ENCODE measurements around the gene RPH3AL. TPM values are rescaled to one million over a fixed set of nuclear protein-coding genes. Genes with fewer than 3 reads are reported as not detected.

Gene RPH3AL
- total RNA-seq, 4 donors from 2014 or later: 8.6 to 21.0 (median 17.4) TPM

DNA sequence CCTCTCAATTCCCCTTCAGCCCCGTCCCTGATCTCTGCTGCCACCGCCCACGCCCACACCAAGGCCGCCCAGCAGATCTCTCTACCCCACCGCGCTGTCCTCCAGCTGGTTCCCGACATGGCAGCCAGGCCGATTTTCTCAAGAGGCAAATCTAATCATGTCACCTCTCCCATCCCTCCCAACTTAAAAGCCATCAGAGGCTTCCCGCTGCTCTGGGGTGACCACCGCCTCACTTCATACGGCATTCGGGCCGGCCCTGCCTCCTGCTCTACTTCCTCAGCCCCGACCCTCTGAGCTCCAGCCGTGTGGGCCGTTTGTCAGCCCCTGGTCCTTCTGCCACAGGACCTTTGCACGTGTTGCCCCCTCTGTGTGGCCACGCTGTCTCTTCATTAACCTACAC is 63.2 kb downstream of the RPH3AL start:
- no peak overlapping the region for H3K27ac ChIP-seq
- WGBS, 2 donors (ENCODE audit: low coverage in 1 of 2): 86 to 88% methylated on average over 6 to 14 of the region's 18 CpGs
- H3K9me3 ChIP-seq: no peaks in the 10 kb centered on the region
- no peaks in the 10 kb centered on the region for H3K4me1 ChIP-seq
- H3K27me3 ChIP-seq: peaks cover 18% of the 10 kb centered on the region
- ATAC-seq: no peak
- TF ChIP-seq POLR2A (IDR thresholded peaks at IDR 0.05) (no peak), POLR2AphosphoS5 (IDR thresholded peaks at IDR 0.05) (no peak), EP300 (IDR thresholded peaks at IDR 0.05) (no peak)
- TF ChIP-seq, protein P1, sequence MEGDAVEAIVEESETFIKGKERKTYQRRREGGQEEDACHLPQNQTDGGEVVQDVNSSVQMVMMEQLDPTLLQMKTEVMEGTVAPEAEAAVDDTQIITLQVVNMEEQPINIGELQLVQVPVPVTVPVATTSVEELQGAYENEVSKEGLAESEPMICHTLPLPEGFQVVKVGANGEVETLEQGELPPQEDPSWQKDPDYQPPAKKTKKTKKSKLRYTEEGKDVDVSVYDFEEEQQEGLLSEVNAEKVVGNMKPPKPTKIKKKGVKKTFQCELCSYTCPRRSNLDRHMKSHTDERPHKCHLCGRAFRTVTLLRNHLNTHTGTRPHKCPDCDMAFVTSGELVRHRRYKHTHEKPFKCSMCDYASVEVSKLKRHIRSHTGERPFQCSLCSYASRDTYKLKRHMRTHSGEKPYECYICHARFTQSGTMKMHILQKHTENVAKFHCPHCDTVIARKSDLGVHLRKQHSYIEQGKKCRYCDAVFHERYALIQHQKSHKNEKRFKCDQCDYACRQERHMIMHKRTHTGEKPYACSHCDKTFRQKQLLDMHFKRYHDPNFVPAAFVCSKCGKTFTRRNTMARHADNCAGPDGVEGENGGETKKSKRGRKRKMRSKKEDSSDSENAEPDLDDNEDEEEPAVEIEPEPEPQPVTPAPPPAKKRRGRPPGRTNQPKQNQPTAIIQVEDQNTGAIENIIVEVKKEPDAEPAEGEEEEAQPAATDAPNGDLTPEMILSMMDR (IDR thresholded peaks at IDR 0.05): no peak
- H3K4me3 ChIP-seq: no peak overlapping the region
- no peaks in the 10 kb centered on the region for H3K36me3 ChIP-seq

DNA sequence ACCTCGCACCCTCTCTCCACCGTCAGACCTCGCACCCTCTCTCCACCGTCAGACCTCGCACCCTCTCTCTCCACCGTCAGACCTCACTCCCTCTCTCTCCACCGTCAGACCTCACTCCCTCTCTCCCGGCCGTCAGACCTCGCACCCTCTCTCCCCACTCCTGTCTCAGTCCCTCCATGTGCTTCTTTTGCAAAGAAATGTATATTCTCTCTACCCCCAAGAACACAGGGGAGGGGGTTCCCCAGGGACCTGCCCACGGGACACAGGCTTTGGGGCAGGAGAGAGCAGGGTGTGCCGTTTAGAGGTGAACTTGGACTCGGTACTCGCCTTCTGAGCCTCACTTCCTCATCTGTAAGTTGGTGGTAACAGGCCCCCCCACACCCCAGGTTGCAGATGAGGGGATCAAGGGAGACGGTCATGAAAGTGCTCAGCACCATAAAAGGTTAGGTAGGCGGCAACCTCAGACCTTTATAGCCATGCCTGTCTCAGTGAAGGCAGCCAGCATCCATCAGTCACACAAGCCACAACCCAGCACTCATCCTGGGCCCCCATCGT is 63.7 kb downstream of the RPH3AL start:
- peaks cover 14% of the 10 kb centered on the region for H3K27me3 ChIP-seq
- 69 to 83% methylated on average over 2 to 5 of the region's 17 CpGs for WGBS, 2 donors (ENCODE audit: low coverage in 1 of 2)
- TF ChIP-seq, protein P1 (IDR thresholded peaks at IDR 0.05): no peak
- TF ChIP-seq POLR2AphosphoS5 (IDR thresholded peaks at IDR 0.05) (no peak), POLR2A (IDR thresholded peaks at IDR 0.05) (no peak), EP300 (IDR thresholded peaks at IDR 0.05) (no peak)
- H3K36me3 ChIP-seq: no peaks in the 10 kb centered on the region
- no peak overlapping the region for H3K27ac ChIP-seq
- no peaks in the 10 kb centered on the region for H3K4me1 ChIP-seq
- H3K9me3 ChIP-seq: no peaks in the 10 kb centered on the region
- H3K4me3 ChIP-seq: no peak overlapping the region
- no peak for ATAC-seq

DNA sequence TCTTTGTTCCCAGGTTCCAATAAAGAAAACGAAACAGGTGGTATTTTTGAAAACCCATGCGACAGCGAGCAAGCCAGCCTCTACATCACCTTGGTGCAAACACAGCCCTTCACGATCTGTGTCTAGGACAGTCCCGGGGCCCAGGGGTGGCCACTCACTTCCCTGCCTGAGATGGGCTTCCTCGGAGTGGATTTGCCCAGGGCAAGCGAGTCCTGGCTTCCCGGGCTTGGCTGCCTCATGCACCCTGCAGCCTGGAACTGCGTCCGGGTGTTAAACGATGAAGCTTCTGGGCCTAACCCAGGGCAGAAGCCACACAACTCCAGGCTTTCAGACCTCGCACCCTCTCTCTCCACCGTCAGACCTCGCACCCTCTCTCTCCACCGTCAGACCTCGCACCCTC is 66.0 kb downstream of the RPH3AL start:
- Histone ChIP-seq H3K4me1 (no peaks in the 10 kb centered on the region), H3K4me3 (no peak overlapping the region), H3K27ac (no peak overlapping the region), H3K36me3 (no peaks in the 10 kb centered on the region), H3K9me3 (no peaks in the 10 kb centered on the region), H3K27me3 (no peaks in the 10 kb centered on the region)
- TF ChIP-seq, protein P1 (IDR thresholded peaks at IDR 0.05): no peak
- no peak for TF ChIP-seq EP300 (IDR thresholded peaks at IDR 0.05)
- no peak for TF ChIP-seq POLR2AphosphoS5 (IDR thresholded peaks at IDR 0.05)
- no peak for TF ChIP-seq POLR2A (IDR thresholded peaks at IDR 0.05)
- WGBS, 2 donors (ENCODE audit: low coverage in 1 of 2): 80% methylated on average over 3 to 8 of the region's 16 CpGs
- ATAC-seq: no peak

DNA sequence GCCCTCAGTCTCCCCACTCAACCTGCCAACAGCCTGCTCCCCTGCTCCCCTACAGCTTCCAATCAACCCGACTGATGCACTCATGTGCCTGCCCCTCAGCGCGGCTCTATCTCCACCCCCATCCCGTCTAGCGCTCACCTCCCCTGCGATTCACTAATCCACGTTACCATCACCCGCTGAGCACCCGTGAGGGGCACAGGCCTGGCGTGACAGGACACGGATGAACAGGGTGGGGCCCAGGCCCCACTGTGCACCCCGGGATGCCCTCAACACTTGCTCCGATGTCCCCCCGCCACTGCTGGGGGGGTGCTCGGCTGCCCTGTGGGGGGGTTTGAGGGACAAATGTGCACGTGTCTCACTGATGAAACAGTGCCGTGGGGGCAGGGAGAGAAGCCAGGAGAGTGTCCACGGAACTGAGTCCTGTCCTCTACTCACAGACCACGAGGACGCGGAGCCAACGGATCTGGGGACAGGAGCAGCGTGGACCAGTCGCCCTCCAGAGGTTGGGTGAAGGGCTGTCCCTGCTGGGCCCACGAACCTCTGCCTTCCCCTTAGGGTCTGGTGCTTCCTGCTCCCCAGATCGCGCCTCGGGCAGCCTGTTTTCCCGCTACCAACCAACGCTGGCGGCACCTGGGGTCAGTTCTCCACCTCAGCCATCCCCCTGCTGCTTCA is 66.7 kb downstream of the RPH3AL start:
- H3K4me3 ChIP-seq: no peak overlapping the region
- H3K27me3 ChIP-seq: no peaks in the 10 kb centered on the region
- no peaks in the 10 kb centered on the region for H3K9me3 ChIP-seq
- no peaks in the 10 kb centered on the region for H3K36me3 ChIP-seq
- WGBS, 2 donors (ENCODE audit: low coverage in 1 of 2): 68% methylated on average over 3 of the region's 31 CpGs; no CpG with 5 or more reads in 1 of the 2 donors
- ATAC-seq: no peak
- H3K4me1 ChIP-seq: no peaks in the 10 kb centered on the region
- TF ChIP-seq, protein P1 (IDR thresholded peaks at IDR 0.05): no peak
- TF ChIP-seq POLR2AphosphoS5 (IDR thresholded peaks at IDR 0.05) (no peak), EP300 (IDR thresholded peaks at IDR 0.05) (no peak), POLR2A (IDR thresholded peaks at IDR 0.05) (no peak)
- no peak overlapping the region for H3K27ac ChIP-seq

Data from gastroesophageal sphincter (tissue), 4 donors.